Embryonic facial prominence (tissue), 1 donor: ENCODE results near the gene OR6B2.
"Not testable (repeated sequence)": the region's sequence is repeated elsewhere in the genome, so short reads cannot be mapped to it uniquely, and the experiment has no call there.

Experiments
- DNase-seq: peaks from one replicate; pipeline ENCODE4 v3.0.0-alpha.2; 2016; ENCODE audit errors: extremely low spot score

Gene OR6B2

GRCh38 chr2:240030379-240031094 is at the start of gene OR6B2:
Gene OR6B2 (minus strand): TSS chr2:240030429. CDS start chr2:240030429, 0 bp downstream.
- DNase-seq, result no peak

- no peak for DNase-seq
Observed at GRCh38 chr2:240078631-240079030, 48.4 kb upstream of the OR6B2 start.

GRCh38 chr2:240077442-240077841 is 47.2 kb upstream of the OR6B2 start:
- DNase-seq, result no peak

- DNase-seq, result no peak
Observed at GRCh38 chr2:240074545-240074944, 44.3 kb upstream of the OR6B2 start.

GRCh38 chr2:240070907-240071306 is 40.7 kb upstream of the OR6B2 start:
- DNase-seq, result no peak

GRCh38 chr2:240069829-240070228 is 39.6 kb upstream of the OR6B2 start:
- no peak for DNase-seq

- DNase-seq, result no peak
Observed at GRCh38 chr2:240068193-240068592, 38.0 kb upstream of the OR6B2 start.

- DNase-seq, result no peak
Observed at GRCh38 chr2:240066489-240066888, 36.3 kb upstream of the OR6B2 start.

- DNase-seq, result no peak
Observed at GRCh38 chr2:240064898-240065297, 34.7 kb upstream of the OR6B2 start.

- no peak for DNase-seq
Observed at GRCh38 chr2:240060977-240061591, 30.9 kb upstream of the OR6B2 start.

- no peak for DNase-seq
Observed at GRCh38 chr2:240056678-240057077, 26.4 kb upstream of the OR6B2 start.

GRCh38 chr2:240055177-240055917 is 25.1 kb upstream of the OR6B2 start:
- no peak for DNase-seq

- no peak for DNase-seq
Observed at GRCh38 chr2:240053173-240054155, 23.2 kb upstream of the OR6B2 start, which contains the start of gene OR6B3. Gene OR6B3 (minus strand): TSS chr2:240053521.

- no peak for DNase-seq
Observed at GRCh38 chr2:240052524-240052923, 22.3 kb upstream of the OR6B2 start.

GRCh38 chr2:240051697-240052096 is 21.5 kb upstream of the OR6B2 start:
- no peak for DNase-seq

GRCh38 chr2:240050278-240050677 is 20.0 kb upstream of the OR6B2 start:
- no peak for DNase-seq

GRCh38 chr2:240048237-240048636 is 18.0 kb upstream of the OR6B2 start:
- DNase-seq, result no peak

- DNase-seq, result no peak
Observed at GRCh38 chr2:240045098-240045497, 14.9 kb upstream of the OR6B2 start.

- not testable (repeated sequence) for DNase-seq
Observed at GRCh38 chr2:240044096-240044495, 13.9 kb upstream of the OR6B2 start.

- DNase-seq, result no peak
Observed at GRCh38 chr2:240043279-240043989, 13.2 kb upstream of the OR6B2 start.

- DNase-seq, result no peak
Observed at GRCh38 chr2:240042740-240043139, 12.5 kb upstream of the OR6B2 start.
